ENCODE results near the gene MCRIP1. TPM values are rescaled to one million over a fixed set of nuclear protein-coding genes. Genes with fewer than 3 reads are reported as not detected.

The MCRIP1 gene, protein sequence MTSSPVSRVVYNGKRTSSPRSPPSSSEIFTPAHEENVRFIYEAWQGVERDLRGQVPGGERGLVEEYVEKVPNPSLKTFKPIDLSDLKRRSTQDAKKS
- polyA plus RNA-seq (2012; rRNA removed): 120 and 156 TPM in 2 replicates
- 65.6 and 105 TPM in 2 replicates for polyA plus RNA-seq (2012; cell fraction: cytosol; rRNA removed)
- 167 and 258 TPM in 2 replicates for polyA plus RNA-seq (2012; cell fraction: nucleus; rRNA removed)

DNA sequence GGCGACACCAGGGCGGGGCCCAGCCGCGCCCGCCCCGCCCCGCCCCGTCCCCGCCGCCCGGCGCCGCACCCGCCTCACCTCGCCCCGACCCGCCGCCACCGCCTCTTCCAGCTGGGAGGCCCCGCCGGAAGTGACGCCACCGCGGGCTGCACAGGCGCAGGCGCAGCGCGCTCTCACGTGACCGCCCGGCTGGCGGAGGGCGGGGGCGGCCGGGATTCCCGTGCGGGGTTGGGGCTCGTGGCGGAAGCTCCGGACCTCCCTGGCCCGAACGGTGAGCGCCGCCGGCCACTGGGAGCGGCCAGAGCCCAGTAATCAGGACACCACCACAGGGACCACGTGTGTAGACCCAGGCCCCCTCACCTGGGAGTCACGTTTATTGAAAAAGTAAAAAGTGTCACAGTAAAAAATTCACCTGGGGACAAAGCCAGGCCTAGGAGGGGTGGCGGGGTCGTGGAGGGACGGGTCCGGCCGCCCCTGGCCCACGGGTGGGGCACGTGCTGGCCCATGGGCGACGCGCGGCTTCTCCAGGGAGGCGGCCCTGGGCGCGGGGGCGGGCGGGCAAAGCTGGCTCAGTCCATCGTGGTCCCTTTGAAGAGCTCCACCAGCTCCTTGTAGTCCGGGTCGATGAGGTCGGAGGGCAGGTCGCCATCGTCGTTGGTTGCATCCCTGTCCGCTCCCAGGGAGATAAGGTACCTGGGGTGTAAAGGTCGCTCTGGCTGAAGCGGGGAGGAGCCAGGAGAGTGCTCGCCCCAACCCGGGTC, at the start of gene MCRIP1:
TSS of gene MCRIP1 (minus strand) at position 132 of the 761 bp plus-strand sequence. CDS start 8,785 bp downstream, outside the sequence.
- DNase-seq: peak; percentile 100
- H3K9me2 ChIP-seq: no peaks in the 10 kb centered on the region
- ChIA-PET POLR2A (interaction anchor here (0.7 to 2.1 kb wide), 19 partner anchors 8 to 167 kb away, joined by 3 to 13 read pairs (median 4); partner anchors contain the start of genes ARHGDIA, ARL16, CCDC137 and HGS), CTCF (interaction anchor here (0.9 to 2.5 kb wide), 12 partner anchors 9 to 197 kb away, joined by 3 to 11 read pairs (median 4); no protein-coding TSS in a partner anchor)
- H3K9me3 ChIP-seq: no peaks in the 10 kb centered on the region
- H3K4me2 ChIP-seq: peak within 1 kb of the TSS; percentile 100
- H3F3A ChIP-seq (replicated peaks; ENCODE audit: insufficient read depth): peaks cover 17% of the 10 kb centered on the region
- H3K79me2 ChIP-seq (ENCODE audit: insufficient read depth): peaks cover 52% of the 10 kb centered on the region
- peak within 1 kb of the TSS; percentile 97 for H3K9ac ChIP-seq
- H3K27me3 ChIP-seq (ENCODE audit: insufficient read depth): no peaks in the 10 kb centered on the region
- H3K4me1 ChIP-seq (ENCODE audit: control insufficient read depth in 1 of 2, insufficient read depth in 2 of 2, low read depth in 1 of 2, low read length in 1 of 2): peaks cover 0 to 27% of the 10 kb centered on the region in 2 experiments; a peak in 3 of 4 replicates
- H3K36me3 ChIP-seq (replicated peaks in 1 of 2; ENCODE audit: control insufficient read depth in 1 of 2, insufficient read depth in 2 of 2, low read length in 1 of 2): no peaks in the 10 kb centered on the region
- 5% methylated on average over 49 of the region's 76 CpGs for WGBS (ENCODE audit: low lambda C conversion rate)
- peak within 1 kb of the TSS; percentile 80 for H2AFZ ChIP-seq (ENCODE audit: low read depth)
- H3K4me3 ChIP-seq (ENCODE audit: low read depth in 2 of 2, low read length in 1 of 2): peak within 1 kb of the TSS; percentile 77 to 97
- H4K20me1 ChIP-seq (ENCODE audit: insufficient read depth): peaks cover 19% of the 10 kb centered on the region; the same call in 1 of the 2 replicates
- H3K27ac ChIP-seq (ENCODE audit: low read depth in 2 of 2, low read length in 1 of 2): peak within 1 kb of the TSS; percentile 86 to 90
- TF ChIP-seq PBX3 (IDR thresholded peaks at IDR 0.05): peak; percentile 30; the same call in 1 of the 2 replicates
- TF ChIP-seq FOSL2 (IDR thresholded peaks at IDR 0.05; ENCODE audit: borderline replicate concordance, low read depth): no peak; the same call in 1 of the 2 replicates
- TF ChIP-seq ELF1 (IDR thresholded peaks at IDR 0.05): no peak
- TF ChIP-seq, protein P1, sequence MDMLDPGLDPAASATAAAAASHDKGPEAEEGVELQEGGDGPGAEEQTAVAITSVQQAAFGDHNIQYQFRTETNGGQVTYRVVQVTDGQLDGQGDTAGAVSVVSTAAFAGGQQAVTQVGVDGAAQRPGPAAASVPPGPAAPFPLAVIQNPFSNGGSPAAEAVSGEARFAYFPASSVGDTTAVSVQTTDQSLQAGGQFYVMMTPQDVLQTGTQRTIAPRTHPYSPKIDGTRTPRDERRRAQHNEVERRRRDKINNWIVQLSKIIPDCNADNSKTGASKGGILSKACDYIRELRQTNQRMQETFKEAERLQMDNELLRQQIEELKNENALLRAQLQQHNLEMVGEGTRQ (IDR thresholded peaks at IDR 0.05; ENCODE audit: borderline replicate concordance, low read depth, low read length): peak; percentile 87
- TF ChIP-seq ZBTB33 (IDR thresholded peaks at IDR 0.05; ENCODE audit: borderline replicate concordance, low read depth): 0 out of 2 replicates have a peak, but pooled peaks have one; percentile 28
- TF ChIP-seq CHD2 (IDR thresholded peaks at IDR 0.05; ENCODE audit: low read length, partially characterized antibody): peak; percentile 77
- peak; percentile 88; the same call in 1 of the 2 replicates for TF ChIP-seq SIN3A (IDR thresholded peaks at IDR 0.05; ENCODE audit: borderline replicate concordance, low read depth, low read length)
- no peak for TF ChIP-seq EP300 (IDR thresholded peaks at IDR 0.05; ENCODE audit: borderline replicate concordance in 1 of 2, low read depth in 1 of 2, low read length in 1 of 2)
- TF ChIP-seq, protein P2, sequence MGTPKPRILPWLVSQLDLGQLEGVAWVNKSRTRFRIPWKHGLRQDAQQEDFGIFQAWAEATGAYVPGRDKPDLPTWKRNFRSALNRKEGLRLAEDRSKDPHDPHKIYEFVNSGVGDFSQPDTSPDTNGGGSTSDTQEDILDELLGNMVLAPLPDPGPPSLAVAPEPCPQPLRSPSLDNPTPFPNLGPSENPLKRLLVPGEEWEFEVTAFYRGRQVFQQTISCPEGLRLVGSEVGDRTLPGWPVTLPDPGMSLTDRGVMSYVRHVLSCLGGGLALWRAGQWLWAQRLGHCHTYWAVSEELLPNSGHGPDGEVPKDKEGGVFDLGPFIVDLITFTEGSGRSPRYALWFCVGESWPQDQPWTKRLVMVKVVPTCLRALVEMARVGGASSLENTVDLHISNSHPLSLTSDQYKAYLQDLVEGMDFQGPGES (IDR thresholded peaks at IDR 0.05; ENCODE audit: low read depth, low read length): no peak
- peak; percentile 97 for TF ChIP-seq USF1 (IDR thresholded peaks at IDR 0.05; ENCODE audit: borderline replicate concordance, low read depth)
- TF ChIP-seq RXRA (IDR thresholded peaks at IDR 0.05; ENCODE audit: borderline replicate concordance, low read depth): no peak
- peak; percentile 91; the same call in 1 of the 2 replicates for TF ChIP-seq POLR2AphosphoS5 (IDR thresholded peaks at IDR 0.05; ENCODE audit: low read depth, low read length)
- TF ChIP-seq RCOR1 (IDR thresholded peaks at IDR 0.05; ENCODE audit: low read length): no peak
- TF ChIP-seq GABPA (IDR thresholded peaks at IDR 0.05; ENCODE audit: low read depth): peak; percentile 77
- TF ChIP-seq FOXM1 (IDR thresholded peaks at IDR 0.05; ENCODE audit: low read depth): no peak
- 0 out of 2 replicates have a peak, but pooled peaks have one; percentile 41 for TF ChIP-seq REST (IDR thresholded peaks at IDR 0.05; ENCODE audit: low read depth, low read length)
- no peak for TF ChIP-seq JUND (IDR thresholded peaks at IDR 0.05)
- TF ChIP-seq EZH2phosphoT487 (IDR thresholded peaks at IDR 0.05; ENCODE audit: borderline replicate concordance, low read depth): no peak
- peak; percentile 95 for TF ChIP-seq TAF1 (IDR thresholded peaks at IDR 0.05; ENCODE audit: borderline replicate concordance, low read depth, low read length)
- no peak for TF ChIP-seq TCF12 (IDR thresholded peaks at IDR 0.05)
